Left ventricle myocardium inferior (tissue), 1 donor: Measurements from ENCODE around the gene CCSER1. TPM values are rescaled to one million over a fixed set of nuclear protein-coding genes. Genes with fewer than 3 reads are reported as not detected.
A peak's percentile ranks its signal among the peaks of the same experiment; 100 is the strongest.

ENCODE experiments used
- DNase-seq: peaks from one replicate; pipeline ENCODE4 v3.0.0-alpha.2; 2020
- H3K27ac ChIP-seq: fragments of 200-600 bp; replicated peaks from 2 replicates; pipeline ENCODE4 v1.8.0; 2021
- H3K27me3 ChIP-seq: fragments of 200-600 bp; 2 replicates; pipeline ENCODE4 v1.8.0; 2021; ENCODE audit warnings: low read depth
- H3K36me3 ChIP-seq: fragments of 200-600 bp; 2 replicates; pipeline ENCODE4 v1.8.0; 2021
- H3K4me1 ChIP-seq: fragments of 200-600 bp; 2 replicates; pipeline ENCODE4 v1.8.0; 2021
- H3K4me3 ChIP-seq: fragments of 200-600 bp; 2 replicates; pipeline ENCODE4 v1.8.0; 2021; ENCODE audit warnings: mild to moderate bottlenecking, moderate library complexity
- H3K9me3 ChIP-seq: fragments of 200-600 bp; replicated peaks from 2 replicates; pipeline ENCODE4 v1.8.0; 2021
- CTCF ChIP-seq: fragments of 200-600 bp; IDR thresholded peaks from 2 replicates; pipeline ENCODE4 v1.8.0; 2021; ENCODE audit warnings: antibody characterized with exemption, mild to moderate bottlenecking, borderline replicate concordance
- intact Hi-C: fragments of 100-400 bp; cut with micrococcal nuclease; formaldehyde crosslinking; loops from one replicate; pipeline ENCODE4 v1.11.0; 2022
- total RNA-seq: library from RNA; stranded (reverse); fragmentation: NEBNext Ultra II Directional; extraction: Animal tissue kit (Norgen Biotek cat#: 25700); gene quantifications from one replicate; pipeline ENCODE4 v1.2.1, GENCODE V29; 2021
- donor health status: DM: no; HTN: yes; CAD: no; lungs with severe emphysema.

Gene CCSER1
- total RNA-seq, 1 donor from 2014 or later = 13.2 TPM

GRCh38 chr4:91485415-91485814, 1358.2 kb downstream of the CCSER1 start:
- Histone ChIP-seq H3K4me1 (no peaks in the 10 kb centered on the region), H3K27ac (no peak overlapping the region), H3K36me3 (no peaks in the 10 kb centered on the region), H3K4me3 (no peak overlapping the region), H3K27me3 (no peaks in the 10 kb centered on the region), H3K9me3 (peaks cover 9% of the 10 kb centered on the region)
- intact Hi-C loops = no loop called here
- TF ChIP-seq CTCF = no peak
- DNase-seq = no peak

GRCh38 chr4:91488946-91489345, 1361.8 kb downstream of the CCSER1 start:
- no peaks in the 10 kb centered on the region for H3K9me3 ChIP-seq
- H3K4me1 ChIP-seq = no peaks in the 10 kb centered on the region
- no peak overlapping the region for H3K27ac ChIP-seq
- no peak for TF ChIP-seq CTCF
- DNase-seq = no peak
- no peak overlapping the region for H3K4me3 ChIP-seq
- intact Hi-C loops = no loop called here
- no peaks in the 10 kb centered on the region for H3K27me3 ChIP-seq
- H3K36me3 ChIP-seq = no peaks in the 10 kb centered on the region

- Histone ChIP-seq H3K9me3 (peaks cover 15% of the 10 kb centered on the region), H3K4me1 (no peaks in the 10 kb centered on the region), H3K27me3 (no peaks in the 10 kb centered on the region), H3K27ac (no peak overlapping the region), H3K36me3 (no peaks in the 10 kb centered on the region), H3K4me3 (no peak overlapping the region)
- no peak for DNase-seq
- no peak for TF ChIP-seq CTCF
- intact Hi-C loops = no loop called here
Measured at GRCh38 chr4:91497892-91498291, 1370.7 kb downstream of the CCSER1 start.

GRCh38 chr4:91502365-91502764, 1375.2 kb downstream of the CCSER1 start:
- no peak for DNase-seq
- intact Hi-C loops = no loop called here
- Histone ChIP-seq H3K36me3 (no peaks in the 10 kb centered on the region), H3K4me3 (no peak overlapping the region), H3K27ac (no peak overlapping the region), H3K27me3 (no peaks in the 10 kb centered on the region), H3K4me1 (no peaks in the 10 kb centered on the region), H3K9me3 (peaks cover 15% of the 10 kb centered on the region)
- TF ChIP-seq CTCF = peak; percentile 21

GRCh38 chr4:91513326-91513725, 1386.1 kb downstream of the CCSER1 start:
- Histone ChIP-seq H3K9me3 (peaks cover 16% of the 10 kb centered on the region), H3K4me1 (no peaks in the 10 kb centered on the region), H3K36me3 (no peaks in the 10 kb centered on the region), H3K27me3 (no peaks in the 10 kb centered on the region), H3K4me3 (no peak overlapping the region), H3K27ac (no peak overlapping the region)
- no peak for TF ChIP-seq CTCF
- DNase-seq = no peak
- intact Hi-C loops = no loop called here

GRCh38 chr4:91519155-91519554, 1392.0 kb downstream of the CCSER1 start:
- H3K9me3 ChIP-seq = peaks cover 20% of the 10 kb centered on the region
- no peak for DNase-seq
- intact Hi-C loops = no loop called here
- no peaks in the 10 kb centered on the region for H3K27me3 ChIP-seq
- H3K4me3 ChIP-seq = no peak overlapping the region
- no peaks in the 10 kb centered on the region for H3K36me3 ChIP-seq
- no peak overlapping the region for H3K27ac ChIP-seq
- no peaks in the 10 kb centered on the region for H3K4me1 ChIP-seq
- no peak for TF ChIP-seq CTCF
